HS-5 (cell line): ENCODE data around the gene XYLT2.
"Not testable (repeated sequence)": the region's sequence is repeated elsewhere in the genome, so short reads cannot be mapped to it uniquely, and the experiment has no call there.

Experiments
- DNase-seq: peaks from one replicate; pipeline ENCODE4 v3.0.0-alpha.2; 2012; ENCODE audit warnings: low read depth

The XYLT2 gene

GRCh38 chr17:50393700-50394099 is 47.8 kb downstream of the XYLT2 start:
- DNase-seq, result no peak

GRCh38 chr17:50394711-50395110 is 48.8 kb downstream of the XYLT2 start:
- no peak for DNase-seq

GRCh38 chr17:50396261-50397110 is 50.6 kb downstream of the XYLT2 start:
- no peak for DNase-seq

GRCh38 chr17:50397111-50397918 is 51.4 kb downstream of the XYLT2 start, which contains the start of gene LRRC59:
LRRC59 (minus strand) TSS chr17:50397523; CDS start chr17:50397317, 206 bp downstream.
- DNase-seq, result peak; percentile 51

GRCh38 chr17:50397919-50398285 is 52.0 kb downstream of the XYLT2 start:
- DNase-seq, result no peak

GRCh38 chr17:50398672-50399071 is 52.7 kb downstream of the XYLT2 start:
- DNase-seq, result not testable (repeated sequence)

GRCh38 chr17:50399591-50399990 is 53.7 kb downstream of the XYLT2 start:
- DNase-seq, result not testable (repeated sequence)

- not testable (repeated sequence) for DNase-seq
Observed at GRCh38 chr17:50405351-50405750, 59.4 kb downstream of the XYLT2 start.

GRCh38 chr17:50406578-50406977 is 60.7 kb downstream of the XYLT2 start:
- DNase-seq, result no peak

GRCh38 chr17:50407921-50408320 is 62.0 kb downstream of the XYLT2 start:
- DNase-seq, result no peak
